22Rv1 (cell line): ENCODE data around the gene DMAP1.

ENCODE experiments used
- H3K27ac ChIP-seq: fragments of 450-650 bp; 2 replicates; pipeline ENCODE4 v1.5.1; 2017
- CTCF ChIP-seq: fragments of 450-650 bp; IDR thresholded peaks from 2 replicates; pipeline ENCODE4 v1.5.1; 2017; ENCODE audit warnings: mild to moderate bottlenecking
- ZFX ChIP-seq: fragments of 450-650 bp; IDR thresholded peaks from 2 replicates; pipeline ENCODE4 v1.6.1; 2017; ENCODE audit warnings: antibody characterized with exemption, borderline replicate concordance

The DMAP1 gene

GRCh38 chr1:44230796-44231195, 17.5 kb downstream of the DMAP1 start:
- TF ChIP-seq CTCF, result no peak
- H3K27ac ChIP-seq, result no peak overlapping the region

GRCh38 chr1:44233593-44233992, 20.3 kb downstream of the DMAP1 start:
- H3K27ac ChIP-seq, result no peak overlapping the region
- TF ChIP-seq ZFX, result no peak

- H3K27ac ChIP-seq, result no peak overlapping the region
- TF ChIP-seq ZFX, result no peak
- no peak for TF ChIP-seq CTCF
These were observed 22.5 kb downstream of the DMAP1 start for GRCh38 chr1:44235808-44236207.

GRCh38 chr1:44236490-44237272, 23.4 kb downstream of the DMAP1 start:
- TF ChIP-seq ZFX (no peak), CTCF (no peak)
- H3K27ac ChIP-seq, result no peak overlapping the region

- no peak overlapping the region for H3K27ac ChIP-seq
- TF ChIP-seq CTCF (no peak), ZFX (no peak)
These were observed 24.6 kb downstream of the DMAP1 start for GRCh38 chr1:44237721-44238457.

- TF ChIP-seq ZFX (no peak), CTCF (no peak)
- H3K27ac ChIP-seq, result no peak overlapping the region
These were observed 25.4 kb downstream of the DMAP1 start for GRCh38 chr1:44238660-44239059.

GRCh38 chr1:44239331-44239960, 26.2 kb downstream of the DMAP1 start:
- TF ChIP-seq CTCF, result no peak
- TF ChIP-seq ZFX, result no peak
- no peak overlapping the region for H3K27ac ChIP-seq
